PC-9 (cell line): ENCODE results near the gene DSTN. TPM values are rescaled to one million over a fixed set of nuclear protein-coding genes. Genes with fewer than 3 reads are reported as not detected.

Source experiments
- Bru-seq: library from RNA; stranded (reverse); fragments of 400-500 nt; gene quantifications from one replicate; lab custom pipeline; 2021; lab: Mats Ljungman, UMichigan
- BruChase-seq, 2 experiments: library from RNA; stranded (reverse); fragments of 400-500 nt; gene quantifications; one replicate each; lab custom pipeline; 2021; lab: Mats Ljungman, UMichigan
- BruUV-seq: library from RNA; stranded (reverse); fragments of 400-500 nt; replicated peaks from 2 replicates; lab custom pipeline; 2021; lab: Mats Ljungman, UMichigan
- CTCF ChIA-PET: fragments of 300-600 bp; sonication (Branson Sonifier 250); formaldehyde crosslinking; loops from one replicate; lab custom pipeline; 2022; ENCODE audit warnings: antibody characterized with exemption; lab: Charles Lee
- POLR2A ChIA-PET: fragments of 300-600 bp; sonication (Branson Sonifier 250); formaldehyde crosslinking; loops from one replicate; lab custom pipeline; 2022; ENCODE audit warnings: antibody characterized with exemption; ENCODE audit not compliant: unreplicated experiment; lab: Charles Lee
- DNase-seq, 2 experiments: peaks; one replicate each; pipeline versions ENCODE4 v3.0.0 to v3.0.0-alpha.2; 2015 to 2022; ENCODE audit warnings: mixed read lengths in 1 of 2
- H2AFZ ChIP-seq: fragments of 200-600 bp; sonication (generic); 2 replicates; pipeline ENCODE4 v1.8.1; 2017; ENCODE audit warnings: antibody characterized with exemption
- H3F3A ChIP-seq: fragments of 200-600 bp; sonication (generic); 2 replicates; pipeline ENCODE4 v1.8.1; 2017; ENCODE audit warnings: antibody characterized with exemption, mild to moderate bottlenecking, low read depth; ENCODE audit not compliant: insufficient read depth
- H3K27ac ChIP-seq: fragments of 200-600 bp; sonication (generic); 2 replicates; pipeline ENCODE4 v1.6.1; 2016; ENCODE audit warnings: mixed run types
- H3K27me3 ChIP-seq: fragments of 200-600 bp; sonication (generic); 2 replicates; pipeline ENCODE4 v1.6.1; 2016; ENCODE audit warnings: low read depth, mixed run types; ENCODE audit not compliant: insufficient read depth
- H3K36me3 ChIP-seq: fragments of 200-600 bp; sonication (generic); 2 replicates; pipeline ENCODE4 v1.6.1; 2016; ENCODE audit warnings: low read depth, mixed run types
- H3K4me1 ChIP-seq: fragments of 200-600 bp; sonication (generic); replicated peaks from 2 replicates; pipeline ENCODE4 v1.6.1; 2016; ENCODE audit warnings: mixed run types; ENCODE audit not compliant: insufficient read depth
- H3K4me2 ChIP-seq: fragments of 200-600 bp; sonication (generic); 2 replicates; pipeline ENCODE4 v1.6.1; 2017; ENCODE audit warnings: mixed run types
- H3K4me3 ChIP-seq: fragments of 200-600 bp; sonication (generic); 2 replicates; pipeline ENCODE4 v1.6.1; 2016; ENCODE audit warnings: mixed run types
- H3K79me2 ChIP-seq: fragments of 200-600 bp; sonication (generic); 2 replicates; pipeline ENCODE4 v1.6.1; 2017; ENCODE audit warnings: low read depth, mixed run types
- H3K9me2 ChIP-seq: fragments of 200-600 bp; sonication (generic); 2 replicates; pipeline ENCODE4 v1.8.1; 2017; ENCODE audit warnings: mild to moderate bottlenecking; ENCODE audit not compliant: insufficient read depth
- H3K9me3 ChIP-seq: fragments of 200-600 bp; sonication (generic); 2 replicates; pipeline ENCODE4 v1.8.1; 2016; ENCODE audit warnings: low read depth; ENCODE audit not compliant: insufficient read depth
- H4K20me1 ChIP-seq: fragments of 200-600 bp; sonication (generic); 2 replicates; pipeline ENCODE4 v1.8.1; 2017; ENCODE audit not compliant: insufficient read depth
- CTCF ChIP-seq: fragments of 200-600 bp; sonication (generic); conservative IDR thresholded peaks from 2 replicates; pipeline ENCODE4 v1.6.1; 2017; ENCODE audit warnings: mixed run types, antibody characterized with exemption, mild to moderate bottlenecking, moderate library complexity
- EZH2 ChIP-seq: fragments of 200-600 bp; sonication (generic); IDR thresholded peaks from 2 replicates; pipeline ENCODE4 v1.8.0; 2017; ENCODE audit warnings: antibody characterized with exemption, low read depth
- intact Hi-C: fragments of 100-400 bp; cut with micrococcal nuclease; formaldehyde crosslinking; loops from one replicate; pipeline ENCODE4 v1.10.0; 2022; ENCODE audit not compliant: unreplicated experiment
- long read RNA-seq: library from polyadenylated mRNA; stranded (forward); transcript quantifications from one replicate; pipeline ENCODE4 v2.0.0, GENCODE V29; 2022
- total RNA-seq: library from RNA; stranded (reverse); gene quantifications from 2 replicates; pipeline ENCODE4 v1.2.3, GENCODE V29; 2021

Gene DSTN
- total RNA-seq (296 and 366 TPM in 2 replicates), Bru-seq, nascent RNA (percentile 98 among the genes with signal in this experiment), BruChase-seq, experiment 1, labeled RNA remaining after a 2-hour chase (percentile 93 among the genes with signal in this experiment), BruChase-seq, experiment 2, labeled RNA remaining after a 6-hour chase (percentile 97 among the genes with signal in this experiment)
- long read RNA-seq, transcript DSTN-201 (4 exons, 3,617 nt) = major isoform, 884 of 1,035 reads
- long read RNA-seq, transcript DSTN-203 (5 exons, 1,853 nt) = minor isoform, 11 of 1,035 reads
- long read RNA-seq, partial matches to known transcripts = 22 of 1,035 reads
- long read RNA-seq, other reads (novel, unspliced or antisense) = 118 of 1,035 reads

- H3K79me2 ChIP-seq = peaks cover 68% of the 10 kb centered on the region
- peaks cover 13% of the 10 kb centered on the region; the same call in 1 of the 2 replicates for H3K36me3 ChIP-seq
- no peaks in the 10 kb centered on the region for H3K9me3 ChIP-seq
- intact Hi-C loops = loop anchor here (1.0 to 2.0 kb wide), 5 partner anchors 12 to 399 kb away; partner anchors contain the start of genes MGME1, RRBP1 and SNX5
- H3K9me2 ChIP-seq = no peaks in the 10 kb centered on the region
- peak; percentile 91 to 97 for DNase-seq
- peak within 1 kb of the TSS; percentile 90 for H3K4me2 ChIP-seq
- no peaks in the 10 kb centered on the region for H3K27me3 ChIP-seq
- peak within 1 kb of the TSS; percentile 84 for H3K27ac ChIP-seq
- ChIA-PET CTCF (interaction anchor here (1.0 kb wide), 1 partner anchor 13 kb away, joined by 3 read pairs; no protein-coding TSS in a partner anchor), POLR2A (interaction anchor here (0.5 to 1.8 kb wide), 17 partner anchors 8 to 725 kb away, joined by 3 to 78 read pairs (median 6); partner anchors contain the start of gene RRBP1)
- H2AFZ ChIP-seq = peak within 1 kb of the TSS; percentile 65
- peaks cover 38% of the 10 kb centered on the region for H4K20me1 ChIP-seq
- no TSS peak for BruUV-seq
- H3F3A ChIP-seq = peaks cover 28% of the 10 kb centered on the region; the same call in 1 of the 2 replicates
- H3K4me3 ChIP-seq = peak within 1 kb of the TSS; percentile 95
- H3K4me1 ChIP-seq = peaks cover 54% of the 10 kb centered on the region
- TF ChIP-seq CTCF = no peak
- TF ChIP-seq EZH2 = no peak
These were observed at the start of gene DSTN for GRCh38 chr20:17569616-17570346. TSS of gene DSTN (plus strand) at chr20:17570075. CDS start at chr20:17570209, 134 bp downstream.

- Histone ChIP-seq H3K4me3 (no peak overlapping the region), H3K9me2 (no peaks in the 10 kb centered on the region; the same call in 1 of the 2 replicates), H2AFZ (no peak overlapping the region), H3F3A (no peaks in the 10 kb centered on the region), H3K27ac (no peak overlapping the region), H3K27me3 (no peaks in the 10 kb centered on the region), H4K20me1 (no peaks in the 10 kb centered on the region), H3K79me2 (no peaks in the 10 kb centered on the region), H3K36me3 (no peaks in the 10 kb centered on the region), H3K4me1 (no peaks in the 10 kb centered on the region), H3K4me2 (no peak overlapping the region), H3K9me3 (no peaks in the 10 kb centered on the region)
- intact Hi-C loops = loop anchor here (5.0 kb wide), 1 partner anchor 417 kb away; no protein-coding TSS in a partner anchor
- BruUV-seq = no TSS peak
- no peak for TF ChIP-seq CTCF
- no peak for TF ChIP-seq EZH2
- CTCF ChIA-PET = no interaction called here
- POLR2A ChIA-PET = no interaction called here
- no peak for DNase-seq
These were observed 49.3 kb upstream of the DSTN start for GRCh38 chr20:17520583-17520982.

GRCh38 chr20:17522528-17522927, 47.3 kb upstream of the DSTN start:
- Histone ChIP-seq H3K27ac (no peak overlapping the region), H3K4me3 (no peak overlapping the region), H3F3A (no peaks in the 10 kb centered on the region), H4K20me1 (no peaks in the 10 kb centered on the region), H3K27me3 (no peaks in the 10 kb centered on the region), H3K4me2 (no peak overlapping the region), H2AFZ (no peak overlapping the region), H3K9me3 (no peaks in the 10 kb centered on the region), H3K9me2 (peaks cover 3% of the 10 kb centered on the region), H3K36me3 (no peaks in the 10 kb centered on the region), H3K4me1 (no peaks in the 10 kb centered on the region), H3K79me2 (no peaks in the 10 kb centered on the region)
- ChIA-PET POLR2A (no interaction called here), CTCF (no interaction called here)
- TF ChIP-seq CTCF (no peak), EZH2 (no peak)
- no TSS peak for BruUV-seq
- intact Hi-C loops = loop anchor here (5.0 kb wide), 1 partner anchor 415 kb away; no protein-coding TSS in a partner anchor
- DNase-seq = no peak
